Stimulated activated CD4-positive, alpha-beta T cell treated with anti-CD3 and anti-CD28 coated beads, Interleukin-2, amount 100 ng/mL, for 24 hours (primary cell): ENCODE results near the gene RCOR2.
A peak's percentile ranks its signal among the peaks of the same experiment; 100 is the strongest.

ENCODE experiments used
- DNase-seq, 2 donors: peaks; one replicate each; pipeline ENCODE4 v3.0.0-alpha.2; 2020

RCOR2 gene

GRCh38 chr11:63907063-63907462, 9.9 kb downstream of the RCOR2 start:
- no peak for DNase-seq

- DNase-seq, result peak; percentile 65 to 67
Measured at GRCh38 chr11:63906585-63906984, 10.4 kb downstream of the RCOR2 start.

GRCh38 chr11:63906087-63906486, 10.9 kb downstream of the RCOR2 start:
- no peak for DNase-seq

GRCh38 chr11:63905179-63905578, 11.8 kb downstream of the RCOR2 start:
- DNase-seq, result no peak

- DNase-seq, result no peak
Measured at GRCh38 chr11:63904743-63905142, 12.2 kb downstream of the RCOR2 start.

- no peak for DNase-seq
Measured at GRCh38 chr11:63903884-63904283, 13.1 kb downstream of the RCOR2 start.

GRCh38 chr11:63901660-63902059, 15.3 kb downstream of the RCOR2 start:
- no peak for DNase-seq

- DNase-seq, result no peak
Measured at GRCh38 chr11:63897459-63898146, 19.4 kb downstream of the RCOR2 start.

GRCh38 chr11:63896071-63896470, 20.9 kb downstream of the RCOR2 start:
- no peak for DNase-seq

GRCh38 chr11:63893355-63893754, 23.6 kb downstream of the RCOR2 start:
- DNase-seq, result no peak

- DNase-seq, result no peak
Measured at GRCh38 chr11:63892228-63892627, 24.7 kb downstream of the RCOR2 start.

- no peak for DNase-seq
Measured at GRCh38 chr11:63890368-63890767, 26.6 kb downstream of the RCOR2 start.

GRCh38 chr11:63889344-63889743, 27.6 kb downstream of the RCOR2 start:
- no peak for DNase-seq

GRCh38 chr11:63888170-63889086, 28.5 kb downstream of the RCOR2 start:
- DNase-seq, result peak; percentile 66

GRCh38 chr11:63887386-63887999, 29.5 kb downstream of the RCOR2 start:
- DNase-seq, result no peak

GRCh38 chr11:63884196-63884932, 32.6 kb downstream of the RCOR2 start:
- no peak for DNase-seq

GRCh38 chr11:63883791-63884190, 33.2 kb downstream of the RCOR2 start:
- DNase-seq, result no peak

- DNase-seq, result no peak
Measured at GRCh38 chr11:63882555-63883242, 34.3 kb downstream of the RCOR2 start.

- DNase-seq, result no peak
Measured at GRCh38 chr11:63880403-63880790, 36.6 kb downstream of the RCOR2 start.

- DNase-seq, result no peak
Measured at GRCh38 chr11:63879598-63880402, 37.2 kb downstream of the RCOR2 start.

- no peak for DNase-seq
Measured at GRCh38 chr11:63877658-63878241, 39.2 kb downstream of the RCOR2 start.
